H1 (cell line): Measurements from ENCODE around the gene DHRS12. TPM values are rescaled to one million over a fixed set of nuclear protein-coding genes. Genes with fewer than 3 reads are reported as not detected.

Source experiments
- CTCF ChIA-PET: fragments of 300-600 bp; sonication (Branson Sonifier 250); formaldehyde crosslinking; loops from one replicate; lab custom pipeline; 2021; ENCODE audit not compliant: partially characterized antibody; lab: Charles Lee
- POLR2A ChIA-PET: fragments of 300-600 bp; sonication (Branson Sonifier 250); formaldehyde crosslinking; loops from one replicate; lab custom pipeline; 2021; ENCODE audit warnings: inconsistent platforms; ENCODE audit not compliant: partially characterized antibody; lab: Charles Lee
- DNase-seq, 2 experiments: peaks; one replicate each; pipeline versions ENCODE4 v3.0.0 to v3.0.0-alpha.2; 2010 to 2022; ENCODE audit warnings: low spot score in 2 of 2, low read depth in 1 of 2, mixed read lengths in 1 of 2
- FAIRE-seq: peaks from 2 replicates; lab custom pipeline; 2011; peaks lifted over from hg19 to GRCh38; lab: Jason Lieb, UNC
- H2AFZ ChIP-seq: 2 replicates; pipeline ENCODE4 v1.8.1; 2012; ENCODE audit warnings: low read length, inconsistent platforms
- H2AK5ac ChIP-seq: 2 replicates; pipeline ENCODE4 v1.6.1; 2013; ENCODE audit warnings: low read depth, low read length
- H2BK120ac ChIP-seq: replicated peaks from 2 replicates; pipeline ENCODE3; 2013; ENCODE audit warnings: low read depth, low read length, inconsistent platforms
- H2BK12ac ChIP-seq: 2 replicates; pipeline ENCODE4 v1.6.1; 2013; ENCODE audit warnings: low read depth, low read length
- H2BK15ac ChIP-seq: 2 replicates; pipeline ENCODE4 v1.6.1; 2013; ENCODE audit warnings: low read length
- H2BK20ac ChIP-seq: 2 replicates; pipeline ENCODE4 v1.6.1; 2013; ENCODE audit warnings: low read length
- H2BK5ac ChIP-seq: 2 replicates; pipeline ENCODE4 v1.6.1; 2013; ENCODE audit warnings: low read depth, low read length
- H3K14ac ChIP-seq: 2 replicates; pipeline ENCODE4 v1.6.1; 2013; ENCODE audit warnings: inconsistent platforms; ENCODE audit not compliant: insufficient read length
- H3K18ac ChIP-seq: 2 replicates; pipeline ENCODE4 v1.6.1; 2013; ENCODE audit warnings: low read length; ENCODE audit errors: extremely low read depth
- H3K23ac ChIP-seq: 2 replicates; pipeline ENCODE4 v1.6.1; 2013; ENCODE audit warnings: inconsistent platforms; ENCODE audit not compliant: insufficient read length
- H3K23me2 ChIP-seq: 2 replicates; pipeline ENCODE4 v1.6.1; 2013; ENCODE audit warnings: low read depth, low read length
- H3K27ac ChIP-seq: 2 replicates; pipeline ENCODE4 v1.6.1; 2011; ENCODE audit warnings: low read depth, low read length, inconsistent platforms
- H3K27me3 ChIP-seq, 4 experiments: replicated peaks in 1 of 4; 1 replicate in 1 of 4; 2 replicates in 3 of 4; pipeline versions ENCODE4 v1.6.1 to v1.8.1; 2011 to 2013; ENCODE audit warnings: low read length in 3 of 4, mild to moderate bottlenecking in 3 of 4, inconsistent platforms in 2 of 4, mixed read lengths in 2 of 4, moderate library complexity in 1 of 4; ENCODE audit not compliant: control insufficient read depth in 3 of 4, insufficient read depth in 3 of 4; ENCODE audit errors: extremely low read depth in 1 of 4
- H3K36me3 ChIP-seq, 4 experiments: 2 replicates each; pipeline versions ENCODE4 v1.6.1 to v1.8.1; 2011 to 2013; ENCODE audit warnings: mild to moderate bottlenecking in 4 of 4, low read length in 3 of 4, moderate library complexity in 2 of 4, control low read depth in 1 of 4, inconsistent platforms in 1 of 4; ENCODE audit not compliant: insufficient read depth in 4 of 4, control insufficient read depth in 2 of 4
- H3K4ac ChIP-seq: replicated peaks from 2 replicates; pipeline ENCODE3; 2013; ENCODE audit warnings: low read length, low read depth, mixed read lengths, inconsistent platforms; ENCODE audit not compliant: insufficient read length
- H3K4me1 ChIP-seq, 4 experiments: replicated peaks in 1 of 4; 1 replicate in 1 of 4; 2 replicates in 3 of 4; pipeline versions ENCODE4 v1.6.1 to v1.8.1; 2011 to 2013; ENCODE audit warnings: low read length in 3 of 4, inconsistent platforms in 2 of 4, mixed read lengths in 1 of 4; ENCODE audit not compliant: insufficient read depth in 4 of 4, control insufficient read depth in 3 of 4
- H3K4me2 ChIP-seq, 2 experiments: 2 replicates each; pipeline versions ENCODE4 v1.6.1 to v1.8.1; 2011 to 2013; ENCODE audit warnings: low read depth in 2 of 2, low read length in 2 of 2, control low read depth in 1 of 2, inconsistent platforms in 1 of 2, mild to moderate bottlenecking in 1 of 2; ENCODE audit not compliant: insufficient read depth in 1 of 2
- H3K4me3 ChIP-seq, 4 experiments: fragments of 200-600, 300-600 bp in 1 of 4; sonication (generic), shearing (Covaris generic), sonication (Bioruptor Twin) in 1 of 4; 2 replicates each; pipeline versions ENCODE4 v1.5.1 to v1.8.1; 2011 to 2016; ENCODE audit warnings: low read length in 4 of 4, low read depth in 3 of 4, control low read depth in 2 of 4, inconsistent platforms in 2 of 4, mild to moderate bottlenecking in 2 of 4, mixed read lengths in 1 of 4, moderate library complexity in 1 of 4; ENCODE audit not compliant: insufficient read depth in 2 of 4; ENCODE audit errors: extremely low read depth in 1 of 4
- H3K56ac ChIP-seq: replicated peaks from 2 replicates; pipeline ENCODE3; 2013; ENCODE audit warnings: low read depth, mild to moderate bottlenecking, mixed read lengths, low read length, inconsistent platforms; ENCODE audit not compliant: insufficient read length
- H3K79me1 ChIP-seq: 2 replicates; pipeline ENCODE4 v1.6.1; 2013; ENCODE audit warnings: low read depth, low read length, control low read depth
- H3K79me2 ChIP-seq, 2 experiments: 2 replicates each; pipeline versions ENCODE4 v1.6.1 to v1.8.1; 2012 to 2013; ENCODE audit warnings: low read length in 2 of 2, mild to moderate bottlenecking in 2 of 2, inconsistent platforms in 1 of 2; ENCODE audit not compliant: insufficient read depth in 2 of 2, control insufficient read depth in 1 of 2
- H3K9ac ChIP-seq, 4 experiments: replicated peaks in 1 of 4; 1 replicate in 1 of 4; 2 replicates in 3 of 4; pipeline versions ENCODE4 v1.6.1 to v1.8.1; 2011 to 2013; ENCODE audit warnings: low read depth in 3 of 4, low read length in 3 of 4, control low read depth in 2 of 4, mild to moderate bottlenecking in 2 of 4, moderate library complexity in 2 of 4, inconsistent platforms in 1 of 4; ENCODE audit errors: extremely low read depth in 1 of 4
- H3K9me3 ChIP-seq, 2 experiments: 2 replicates each; pipeline versions ENCODE4 v1.6.1 to v1.8.1; 2012 to 2013; ENCODE audit warnings: mild to moderate bottlenecking in 2 of 2, moderate library complexity in 2 of 2, control low read depth in 1 of 2, inconsistent platforms in 1 of 2, low read depth in 1 of 2, low read length in 1 of 2, mixed read lengths in 1 of 2; ENCODE audit not compliant: insufficient read depth in 2 of 2
- H4K20me1 ChIP-seq, 2 experiments: replicated peaks in 1 of 2; 2 replicates each; pipeline versions ENCODE3 to v1.8.1; 2011 to 2013; ENCODE audit warnings: inconsistent platforms in 2 of 2, low read length in 2 of 2, mild to moderate bottlenecking in 1 of 2; ENCODE audit not compliant: insufficient read depth in 2 of 2, control insufficient read depth in 1 of 2
- H4K5ac ChIP-seq: 2 replicates; pipeline ENCODE4 v1.6.1; 2013; ENCODE audit warnings: low read length, low read depth, mixed read lengths, inconsistent platforms; ENCODE audit not compliant: insufficient read length
- H4K8ac ChIP-seq: 2 replicates; pipeline ENCODE4 v1.8.0; 2013; ENCODE audit warnings: mild to moderate bottlenecking, moderate library complexity, low read length, inconsistent platforms; ENCODE audit not compliant: insufficient read depth; ENCODE audit errors: extremely low read depth
- H4K91ac ChIP-seq: replicated peaks from 2 replicates; pipeline ENCODE3; 2013; ENCODE audit warnings: low read length, mixed read lengths, inconsistent platforms; ENCODE audit not compliant: insufficient read length
- WGBS, 2 experiments: shearing (Covaris generic) in 1 of 2; methylation state at CpG; one replicate each; pipeline versions ENCODE4 v1.1.6 to v1.1.7; 2013 to 2015; ENCODE audit warnings: low lambda C conversion rate in 2 of 2, mixed read lengths in 2 of 2, inconsistent platforms in 1 of 2, low coverage in 1 of 2, missing lambda C conversion rate in 1 of 2; ENCODE audit not compliant: insufficient replicate concordance in 2 of 2, insufficient coverage in 1 of 2, insufficient read length in 1 of 2; ENCODE audit errors: extremely low coverage in 1 of 2, missing lambda C conversion rate in 1 of 2; 5-methylcytosine and 5-hydroxymethylcytosine counted together
- polyA plus RNA-seq, 7 experiments: library from polyadenylated mRNA; depleted of rRNA in 3 of 7; stranded (reverse) in 5 of 7; unstranded in 2 of 7; fragments of >200 nt in 5 of 7; fragments of 200-250 nt in 2 of 7; gene quantifications; 1 replicate in 5 of 7; 2 replicates in 1 of 7; 4 replicates in 1 of 7; pipeline versions ENCODE4 v1.2.1 to v1.2.3, GENCODE V29; 2011 to 2013; ENCODE audit warnings: missing spikeins in 2 of 7, mixed read lengths in 2 of 7
- total RNA-seq: library from RNA; stranded (reverse); fragmentation: NEBNext Ultra II Directional; extraction: Animal tissue kit (Norgen Biotek cat#: 25700); gene quantifications from 2 replicates; pipeline ENCODE4 v1.2.1, GENCODE V29; 2021

Gene DHRS12
- total and polyA plus RNA-seq, 2 of the 8 experiments (the other 6 are each of a cell fraction or from before 2014, with no cell fraction given): 8.7 TPM

DNA sequence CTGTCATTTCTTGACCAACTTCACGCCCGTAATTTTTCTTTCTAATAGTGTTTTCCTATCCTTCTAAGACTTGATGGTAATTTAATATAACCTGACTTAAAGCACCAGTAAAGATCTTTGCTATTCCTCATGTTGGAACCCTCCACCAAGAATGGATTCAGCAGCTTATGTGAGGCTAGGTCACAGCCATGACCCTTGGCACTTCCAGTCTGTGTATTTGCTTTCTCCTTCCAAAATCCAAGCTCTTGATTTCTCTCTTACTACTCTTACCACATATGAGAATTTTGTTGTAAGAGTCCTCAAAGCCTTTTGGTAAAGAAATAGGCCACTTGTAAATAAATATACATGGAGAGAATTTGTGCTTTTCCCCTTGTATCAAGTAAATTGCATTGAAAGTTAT is 61.4 kb downstream of the DHRS12 start:
- Histone ChIP-seq H3K79me1 (no peaks in the 10 kb centered on the region; the same call in none of the 2 replicates), H3K4me3 (no peak overlapping the region), H2BK20ac (no peak overlapping the region), H3K79me2 (no peaks in the 10 kb centered on the region), H3K18ac (no peak overlapping the region), H3K23me2 (no peaks in the 10 kb centered on the region), H2BK12ac (no peak overlapping the region), H4K91ac (no peak overlapping the region), H2AFZ (no peak overlapping the region), H3K9ac (no peak overlapping the region), H3K36me3 (peaks cover 2 to 30% (median 8%) of the 10 kb centered on the region in 4 experiments), H3K27ac (no peak overlapping the region), H4K5ac (no peak overlapping the region), H3K4me2 (no peak overlapping the region), H3K27me3 (no peaks in the 10 kb centered on the region), H3K9me3 (no peaks in the 10 kb centered on the region), H3K4ac (no peak overlapping the region), H2BK5ac (no peak overlapping the region), H3K23ac (no peak overlapping the region), H2BK15ac (no peak overlapping the region), H3K14ac (no peak overlapping the region), H2BK120ac (no peak overlapping the region), H4K8ac (no peak overlapping the region), H2AK5ac (no peak overlapping the region), H3K4me1 (no peaks in the 10 kb centered on the region), H3K56ac (no peak overlapping the region), H4K20me1 (no peaks in the 10 kb centered on the region)
- no peak for FAIRE-seq
- ChIA-PET CTCF (interaction anchor here (0.6 to 2.9 kb wide), 5 partner anchors 14 to 308 kb away, joined by 3 to 8 read pairs (median 4); no protein-coding TSS in a partner anchor), POLR2A (interaction anchor here (2.3 kb wide), 1 partner anchor 290 kb away, joined by 8 read pairs; the partner anchor contains the start of gene INTS6)
- no peak for DNase-seq
- WGBS, 2 experiments: 88% methylated on average over 2 of the region's 2 CpGs; no CpG with 5 or more reads in 1 of the 2 experiments
